IMR-90 (cell line): ENCODE data around the gene CHST2.

Experiments
- BHLHE40 ChIP-seq: fragments of 150-350 bp; IDR thresholded peaks from 2 replicates; pipeline ENCODE4 v1.6.1; 2016; ENCODE audit warnings: mild to moderate bottlenecking, low read depth, low read length
- CEBPB ChIP-seq: IDR thresholded peaks from 2 replicates; pipeline ENCODE4 v1.6.1; 2012; ENCODE audit warnings: low read depth, low read length, improper control_type of control experiment
- CHD1 ChIP-seq: IDR thresholded peaks from 2 replicates; pipeline ENCODE4 v1.6.1; 2012; ENCODE audit warnings: low read depth, low read length, improper control_type of control experiment
- FOS ChIP-seq: fragments of 150-350 bp; IDR thresholded peaks from 2 replicates; pipeline ENCODE4 v1.6.1; 2016; ENCODE audit warnings: low read depth, low read length
- MXI1 ChIP-seq: IDR thresholded peaks from 2 replicates; pipeline ENCODE4 v1.6.1; 2012; ENCODE audit warnings: low read depth, mild to moderate bottlenecking, low read length, moderate library complexity, borderline replicate concordance
- NFE2L2 ChIP-seq: fragments of 150-350 bp; IDR thresholded peaks from 2 replicates; pipeline ENCODE4 v1.6.1; 2016; ENCODE audit warnings: low read depth, mild to moderate bottlenecking, low read length
- POLR2A ChIP-seq: IDR thresholded peaks from 2 replicates; pipeline ENCODE4 v1.6.1; 2012; ENCODE audit warnings: mild to moderate bottlenecking, low read depth, low read length
- RAD21 ChIP-seq: IDR thresholded peaks from 2 replicates; pipeline ENCODE4 v1.6.1; 2012; ENCODE audit warnings: low read length, improper control_type of control experiment
- SMC3 ChIP-seq: fragments of 150-350 bp; IDR thresholded peaks from 2 replicates; pipeline ENCODE4 v1.6.1; 2016; ENCODE audit warnings: low read depth, mild to moderate bottlenecking, antibody characterized with exemption, low read length, moderate library complexity
- TF ChIP-seq, protein P1 (sequence below): conservative IDR thresholded peaks from 2 replicates; pipeline ENCODE4 v1.5.1; 2012; ENCODE audit warnings: mild to moderate bottlenecking, low read depth, low read length, improper control_type of control experiment
- TF ChIP-seq, protein P2 (sequence below): fragments of 150-350 bp; IDR thresholded peaks from 2 replicates; pipeline ENCODE4 v1.6.1; 2017; ENCODE audit warnings: mild to moderate bottlenecking, antibody characterized with exemption, low read length, low read depth

DNA sequence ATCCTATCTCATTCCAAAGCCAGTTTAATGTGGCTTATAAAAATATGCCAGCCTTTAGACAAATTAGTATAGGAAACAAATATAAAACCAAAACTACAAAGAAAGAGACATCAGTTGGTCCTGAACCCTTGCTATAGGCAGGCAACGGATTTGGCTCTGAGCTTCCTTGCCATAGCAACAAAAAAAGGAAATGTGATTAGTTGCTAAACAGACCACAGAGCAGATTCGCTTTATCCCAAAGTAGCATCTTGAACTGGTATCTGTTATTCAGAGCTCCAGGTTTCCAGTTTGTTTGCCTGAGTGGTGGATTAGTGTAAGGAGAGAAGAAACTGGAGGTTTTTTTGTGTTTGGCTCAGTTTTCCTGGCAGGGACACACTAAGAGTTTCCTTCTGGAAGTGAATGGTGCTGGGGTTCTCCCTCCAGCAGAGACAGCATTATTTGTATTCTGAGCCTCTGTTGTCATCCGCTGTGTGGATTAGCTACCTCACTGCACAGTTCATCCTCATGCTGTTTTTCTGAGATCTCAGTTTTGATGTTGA lies 44.1 kb downstream of the CHST2 start:
- TF ChIP-seq, protein P1, sequence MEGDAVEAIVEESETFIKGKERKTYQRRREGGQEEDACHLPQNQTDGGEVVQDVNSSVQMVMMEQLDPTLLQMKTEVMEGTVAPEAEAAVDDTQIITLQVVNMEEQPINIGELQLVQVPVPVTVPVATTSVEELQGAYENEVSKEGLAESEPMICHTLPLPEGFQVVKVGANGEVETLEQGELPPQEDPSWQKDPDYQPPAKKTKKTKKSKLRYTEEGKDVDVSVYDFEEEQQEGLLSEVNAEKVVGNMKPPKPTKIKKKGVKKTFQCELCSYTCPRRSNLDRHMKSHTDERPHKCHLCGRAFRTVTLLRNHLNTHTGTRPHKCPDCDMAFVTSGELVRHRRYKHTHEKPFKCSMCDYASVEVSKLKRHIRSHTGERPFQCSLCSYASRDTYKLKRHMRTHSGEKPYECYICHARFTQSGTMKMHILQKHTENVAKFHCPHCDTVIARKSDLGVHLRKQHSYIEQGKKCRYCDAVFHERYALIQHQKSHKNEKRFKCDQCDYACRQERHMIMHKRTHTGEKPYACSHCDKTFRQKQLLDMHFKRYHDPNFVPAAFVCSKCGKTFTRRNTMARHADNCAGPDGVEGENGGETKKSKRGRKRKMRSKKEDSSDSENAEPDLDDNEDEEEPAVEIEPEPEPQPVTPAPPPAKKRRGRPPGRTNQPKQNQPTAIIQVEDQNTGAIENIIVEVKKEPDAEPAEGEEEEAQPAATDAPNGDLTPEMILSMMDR = no peak
- no peak for TF ChIP-seq RAD21
- TF ChIP-seq, protein P2, sequence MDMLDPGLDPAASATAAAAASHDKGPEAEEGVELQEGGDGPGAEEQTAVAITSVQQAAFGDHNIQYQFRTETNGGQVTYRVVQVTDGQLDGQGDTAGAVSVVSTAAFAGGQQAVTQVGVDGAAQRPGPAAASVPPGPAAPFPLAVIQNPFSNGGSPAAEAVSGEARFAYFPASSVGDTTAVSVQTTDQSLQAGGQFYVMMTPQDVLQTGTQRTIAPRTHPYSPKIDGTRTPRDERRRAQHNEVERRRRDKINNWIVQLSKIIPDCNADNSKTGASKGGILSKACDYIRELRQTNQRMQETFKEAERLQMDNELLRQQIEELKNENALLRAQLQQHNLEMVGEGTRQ = no peak
- TF ChIP-seq CEBPB = no peak
- no peak for TF ChIP-seq POLR2A
- no peak for TF ChIP-seq BHLHE40
- TF ChIP-seq FOS = no peak
- no peak for TF ChIP-seq CHD1
- TF ChIP-seq NFE2L2 = no peak
- TF ChIP-seq MXI1 = no peak
- no peak for TF ChIP-seq SMC3
